IMR-90 (cell line): ENCODE results near the gene ANXA2. TPM values are rescaled to one million over a fixed set of nuclear protein-coding genes. Genes with fewer than 3 reads are reported as not detected.

ENCODE experiments used
- ATAC-seq: fragments of 200-7000 bp; cut with Tn5 transposase; 2 replicates; pipeline ENCODE4 v1.9.1; 2020; ENCODE audit warnings: low read depth, mild to moderate bottlenecking, moderate library complexity
- BruUV-seq: library from RNA; stranded (reverse); fragments of 400-500 nt; replicated peaks from 2 replicates; lab custom pipeline; 2021; lab: Mats Ljungman, UMichigan
- CTCF ChIA-PET: fragments of 300-600 bp; formaldehyde crosslinking; extraction: SDS; loops from one replicate; lab custom pipeline; 2021; ENCODE audit warnings: antibody characterized with exemption; lab: Yijun Ruan, JAX
- POLR2A ChIA-PET: fragments of 300-600 bp; sonication (Branson Sonifier 250); formaldehyde crosslinking; loops from one replicate; lab custom pipeline; 2022; ENCODE audit warnings: antibody characterized with exemption; ENCODE audit not compliant: unreplicated experiment; lab: Charles Lee
- DNase-seq: peaks from one replicate; pipeline ENCODE4 v3.0.0; 2013
- H2AFZ ChIP-seq: replicated peaks from 2 replicates; pipeline ENCODE3; 2013; ENCODE audit warnings: low read length, mild to moderate bottlenecking; ENCODE audit not compliant: poor library complexity
- H2AK5ac ChIP-seq: 2 replicates; pipeline ENCODE4 v1.6.1; 2013; ENCODE audit warnings: low read depth, low read length, inconsistent platforms
- H2AK9ac ChIP-seq: replicated peaks from 2 replicates; pipeline ENCODE3; 2013; ENCODE audit warnings: mild to moderate bottlenecking, low read depth, low read length, moderate library complexity; ENCODE audit not compliant: poor library complexity
- H2BK120ac ChIP-seq: 2 replicates; pipeline ENCODE4 v1.6.1; 2013; ENCODE audit warnings: low read depth, low read length, inconsistent platforms
- H2BK15ac ChIP-seq: 3 replicates; pipeline ENCODE4 v1.6.1; 2013; ENCODE audit warnings: low read depth, low read length, inconsistent platforms
- H2BK20ac ChIP-seq: 2 replicates; pipeline ENCODE4 v1.6.1; 2013; ENCODE audit warnings: low read depth, mild to moderate bottlenecking, inconsistent platforms, low read length, moderate library complexity
- H2BK5ac ChIP-seq: 2 replicates; pipeline ENCODE4 v1.6.1; 2013; ENCODE audit warnings: mild to moderate bottlenecking, low read depth, low read length, inconsistent platforms; ENCODE audit not compliant: poor library complexity, severe bottlenecking
- H3K14ac ChIP-seq: replicated peaks from 2 replicates; pipeline ENCODE4 v1.6.1; 2013; ENCODE audit warnings: low read depth, low read length, inconsistent platforms
- H3K18ac ChIP-seq: 2 replicates; pipeline ENCODE4 v1.6.1; 2013; ENCODE audit warnings: low read depth, low read length, control low read depth
- H3K23ac ChIP-seq: 2 replicates; pipeline ENCODE4 v1.6.1; 2013; ENCODE audit warnings: low read depth, low read length, inconsistent platforms
- H3K27ac ChIP-seq: 2 replicates; pipeline ENCODE4 v1.5.1; 2013; ENCODE audit warnings: mild to moderate bottlenecking, control low read depth, low read length; ENCODE audit not compliant: insufficient read depth
- H3K27me3 ChIP-seq: 2 replicates; pipeline ENCODE4 v1.6.1; 2013; ENCODE audit warnings: low read length; ENCODE audit not compliant: control insufficient read depth, insufficient read depth
- H3K36me3 ChIP-seq: 2 replicates; pipeline ENCODE4 v1.6.1; 2013; ENCODE audit warnings: low read length, mixed read lengths; ENCODE audit not compliant: control insufficient read depth, insufficient read depth
- H3K4ac ChIP-seq: 2 replicates; pipeline ENCODE4 v1.6.1; 2013; ENCODE audit warnings: low read depth, low read length, inconsistent platforms
- H3K4me1 ChIP-seq: 2 replicates; pipeline ENCODE4 v1.6.1; 2013; ENCODE audit warnings: low read length, mixed read lengths; ENCODE audit not compliant: control insufficient read depth, insufficient read depth
- H3K4me2 ChIP-seq: 2 replicates; pipeline ENCODE4 v1.6.1; 2013; ENCODE audit warnings: low read depth, mild to moderate bottlenecking, control low read depth, low read length, moderate library complexity
- H3K4me3 ChIP-seq: 2 replicates; pipeline ENCODE4 v1.5.1; 2013; ENCODE audit warnings: low read depth, mild to moderate bottlenecking, control low read depth, low read length, moderate library complexity; ENCODE audit not compliant: insufficient read depth
- H3K56ac ChIP-seq: 2 replicates; pipeline ENCODE4 v1.6.1; 2013; ENCODE audit warnings: low read length, inconsistent platforms; ENCODE audit not compliant: insufficient read depth; ENCODE audit errors: extremely low read depth
- H3K79me1 ChIP-seq, 2 experiments: 2 replicates each; pipeline ENCODE4 v1.6.1; 2013; ENCODE audit warnings: low read length in 2 of 2, inconsistent platforms in 1 of 2, low read depth in 1 of 2
- H3K9ac ChIP-seq: 2 replicates; pipeline ENCODE4 v1.6.1; 2013; ENCODE audit warnings: low read depth, low read length, control low read depth
- H3K9me1 ChIP-seq: 2 replicates; pipeline ENCODE4 v1.6.1; 2013; ENCODE audit warnings: low read length, inconsistent platforms; ENCODE audit not compliant: insufficient read depth
- H3K9me3 ChIP-seq: 2 replicates; pipeline ENCODE4 v1.6.1; 2013; ENCODE audit warnings: low read length; ENCODE audit not compliant: control insufficient read depth, insufficient read depth
- H4K20me1 ChIP-seq: 2 replicates; pipeline ENCODE4 v1.6.1; 2013; ENCODE audit warnings: low read length, inconsistent platforms; ENCODE audit not compliant: insufficient read depth
- H4K5ac ChIP-seq: 2 replicates; pipeline ENCODE4 v1.6.1; 2013; ENCODE audit warnings: mild to moderate bottlenecking, low read depth, low read length, control low read depth
- H4K8ac ChIP-seq, 2 experiments: 2 replicates each; pipeline ENCODE4 v1.6.1; 2013; ENCODE audit warnings: low read depth in 2 of 2, low read length in 2 of 2, control low read depth in 1 of 2, inconsistent platforms in 1 of 2
- H4K91ac ChIP-seq: 2 replicates; pipeline ENCODE4 v1.6.1; 2013; ENCODE audit warnings: low read depth, low read length, inconsistent platforms; ENCODE audit not compliant: insufficient read depth
- BHLHE40 ChIP-seq: fragments of 150-350 bp; IDR thresholded peaks from 2 replicates; pipeline ENCODE4 v1.6.1; 2016; ENCODE audit warnings: mild to moderate bottlenecking, low read depth, low read length
- CEBPB ChIP-seq: IDR thresholded peaks from 2 replicates; pipeline ENCODE4 v1.6.1; 2012; ENCODE audit warnings: low read depth, low read length, improper control_type of control experiment
- CHD1 ChIP-seq: IDR thresholded peaks from 2 replicates; pipeline ENCODE4 v1.6.1; 2012; ENCODE audit warnings: low read depth, low read length, improper control_type of control experiment
- MAFK ChIP-seq: IDR thresholded peaks from 2 replicates; pipeline ENCODE4 v1.6.1; 2012; ENCODE audit warnings: low read depth, low read length, improper control_type of control experiment
- MAZ ChIP-seq: IDR thresholded peaks from 2 replicates; pipeline ENCODE4 v1.6.1; 2012; ENCODE audit warnings: low read depth, mild to moderate bottlenecking, low read length, improper control_type of control experiment, moderate library complexity, borderline replicate concordance
- NFE2L2 ChIP-seq: fragments of 150-350 bp; IDR thresholded peaks from 2 replicates; pipeline ENCODE4 v1.6.1; 2016; ENCODE audit warnings: low read depth, mild to moderate bottlenecking, low read length
- POLR2A ChIP-seq: IDR thresholded peaks from 2 replicates; pipeline ENCODE4 v1.6.1; 2012; ENCODE audit warnings: mild to moderate bottlenecking, low read depth, low read length
- WGBS, 2 experiments: methylation state at CpG; one replicate each; pipeline versions ENCODE4 v1.1.5 to v1.1.7; 2013; ENCODE audit warnings: missing lambda C conversion rate in 2 of 2; ENCODE audit not compliant: insufficient read length in 1 of 2; ENCODE audit errors: extremely low coverage in 2 of 2; 5-methylcytosine and 5-hydroxymethylcytosine counted together
- dilution Hi-C: fragments of 300-500 bp; cut with HindIII; formaldehyde crosslinking; loops from one replicate; pipeline ENCODE4 v1.14.3; 2018; ENCODE audit warnings: low sequenced_read_pairs; ENCODE audit not compliant: unreplicated experiment
- in situ Hi-C: fragments of 300-500 bp; cut with MboI; formaldehyde crosslinking; loops from 3 replicates; pipeline ENCODE4 v1.14.3; 2019; ENCODE audit warnings: low sequenced_read_pairs, inconsistent platforms, mixed read lengths
- intact Hi-C: fragments of 100-400 bp; cut with micrococcal nuclease; formaldehyde crosslinking; loops from 2 replicates; pipeline ENCODE4 v1.10.0; 2022
- polyA plus RNA-seq, 3 experiments: library from polyadenylated mRNA; depleted of rRNA; stranded (reverse); fragments of >200 nt; gene quantifications; 2 replicates each; pipeline ENCODE4 v1.2.3, GENCODE V29; 2012; ENCODE audit warnings: low replicate concordance in 1 of 3
- total RNA-seq: library from RNA; depleted of rRNA; stranded (reverse); fragments of >200 nt; gene quantifications from 2 replicates; pipeline ENCODE4 v1.2.3, GENCODE V29; 2012
- TF ChIP-seq, protein P1 (sequence below): fragments of 150-350 bp; IDR thresholded peaks from 2 replicates; pipeline ENCODE4 v1.6.1; 2016; ENCODE audit warnings: low read depth, mild to moderate bottlenecking, low read length, moderate library complexity, borderline replicate concordance
- TF ChIP-seq, protein P2 (sequence below): fragments of 150-350 bp; IDR thresholded peaks from 2 replicates; pipeline ENCODE4 v1.6.1; 2017; ENCODE audit warnings: mild to moderate bottlenecking, antibody characterized with exemption, low read length, low read depth

ANXA2 gene
- total and polyA plus RNA-seq, 2 of the 4 experiments (the other 2 are of a cell fraction): 7,454 to 8,412 TPM

DNA sequence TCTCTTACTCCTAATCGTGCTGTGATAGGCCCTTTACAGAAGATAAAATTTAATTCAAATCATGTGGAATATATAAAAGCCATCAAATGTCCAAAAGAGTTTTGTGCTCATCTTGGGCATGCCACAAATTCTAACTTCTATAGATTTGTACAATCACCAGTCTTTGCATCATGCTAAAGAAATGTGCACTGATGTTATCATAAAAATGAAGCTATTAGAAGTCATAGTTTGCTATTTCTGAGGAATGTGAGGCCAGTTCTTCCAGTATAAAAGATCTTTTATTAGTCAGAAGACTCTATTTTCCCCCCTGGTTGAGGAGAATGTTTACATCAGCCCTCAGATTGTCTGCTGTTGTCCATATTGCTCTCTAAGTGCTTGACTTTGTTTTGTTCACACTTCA, 2.1 kb upstream of the ANXA2 start:
- Histone ChIP-seq H3K4me3 (no peak overlapping the region), H3K79me1 (peaks cover 0 to 26% of the 10 kb centered on the region in 2 experiments; a peak in 3 of 4 replicates), H2BK5ac (peak overlapping the region; percentile 98), H2BK120ac (peak overlapping the region; percentile 97), H3K18ac (peak overlapping the region; percentile 86; the same call in 1 of the 2 replicates), H3K23ac (peak overlapping the region; percentile 96; the same call in 1 of the 2 replicates), H3K36me3 (peaks cover 14% of the 10 kb centered on the region), H3K27me3 (no peaks in the 10 kb centered on the region), H3K9ac (peak overlapping the region; percentile 93; the same call in 1 of the 2 replicates), H3K56ac (peak overlapping the region; percentile 96), H3K27ac (peak overlapping the region; percentile 96), H2AK9ac (no peak overlapping the region), H2AK5ac (peak overlapping the region; percentile 26; the same call in 1 of the 2 replicates), H4K8ac (peak overlapping the region; percentile 81 to 82), H3K4me1 (peaks cover 32% of the 10 kb centered on the region), H3K9me3 (no peaks in the 10 kb centered on the region), H3K4ac (peak overlapping the region; percentile 97), H4K91ac (peak overlapping the region; percentile 95), H4K20me1 (peaks cover 30% of the 10 kb centered on the region), H3K9me1 (peaks cover 4% of the 10 kb centered on the region), H4K5ac (peak overlapping the region; percentile 36; the same call in 1 of the 2 replicates), H3K4me2 (peak overlapping the region; percentile 60; the same call in 1 of the 2 replicates), H2BK20ac (peak overlapping the region; percentile 95), H3K14ac (peak overlapping the region; percentile 64), H2BK15ac (peak overlapping the region; percentile 45; the same call in 2 of the 3 replicates), H2AFZ (no peak overlapping the region)
- dilution Hi-C loops (no loop called here), in situ Hi-C loops (no loop called here), intact Hi-C loops (loop anchor here (2.0 kb wide), 1 partner anchor 37 kb away; no protein-coding TSS in a partner anchor)
- POLR2A ChIA-PET: interaction anchor here (1.0 to 1.5 kb wide), 2 partner anchors 25 to 31 kb away, joined by 3 to 4 read pairs; no protein-coding TSS in a partner anchor
- peak; percentile 84 for DNase-seq
- no peak for TF ChIP-seq POLR2A
- peak; percentile 41 for TF ChIP-seq CEBPB
- TF ChIP-seq, protein P1, sequence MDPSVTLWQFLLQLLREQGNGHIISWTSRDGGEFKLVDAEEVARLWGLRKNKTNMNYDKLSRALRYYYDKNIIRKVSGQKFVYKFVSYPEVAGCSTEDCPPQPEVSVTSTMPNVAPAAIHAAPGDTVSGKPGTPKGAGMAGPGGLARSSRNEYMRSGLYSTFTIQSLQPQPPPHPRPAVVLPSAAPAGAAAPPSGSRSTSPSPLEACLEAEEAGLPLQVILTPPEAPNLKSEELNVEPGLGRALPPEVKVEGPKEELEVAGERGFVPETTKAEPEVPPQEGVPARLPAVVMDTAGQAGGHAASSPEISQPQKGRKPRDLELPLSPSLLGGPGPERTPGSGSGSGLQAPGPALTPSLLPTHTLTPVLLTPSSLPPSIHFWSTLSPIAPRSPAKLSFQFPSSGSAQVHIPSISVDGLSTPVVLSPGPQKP: no peak
- no peak for TF ChIP-seq MAZ
- TF ChIP-seq NFE2L2: no peak
- TF ChIP-seq MAFK: no peak
- no peak for TF ChIP-seq BHLHE40
- TF ChIP-seq, protein P2, sequence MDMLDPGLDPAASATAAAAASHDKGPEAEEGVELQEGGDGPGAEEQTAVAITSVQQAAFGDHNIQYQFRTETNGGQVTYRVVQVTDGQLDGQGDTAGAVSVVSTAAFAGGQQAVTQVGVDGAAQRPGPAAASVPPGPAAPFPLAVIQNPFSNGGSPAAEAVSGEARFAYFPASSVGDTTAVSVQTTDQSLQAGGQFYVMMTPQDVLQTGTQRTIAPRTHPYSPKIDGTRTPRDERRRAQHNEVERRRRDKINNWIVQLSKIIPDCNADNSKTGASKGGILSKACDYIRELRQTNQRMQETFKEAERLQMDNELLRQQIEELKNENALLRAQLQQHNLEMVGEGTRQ: no peak
- no peak for TF ChIP-seq CHD1
- CTCF ChIA-PET: interaction anchor here (1.1 kb wide), 1 partner anchor 41 kb away, joined by 3 read pairs; no protein-coding TSS in a partner anchor
- 0 out of 2 replicates have a peak, but pooled peaks have one; percentile 0 for ATAC-seq
- BruUV-seq: no TSS peak
- no CpG with 5 or more reads among the region's 1 CpG for WGBS, 2 experiments
